Osteocyte (in vitro differentiated cells): Measurements from ENCODE around the gene C2CD5. TPM values are rescaled to one million over a fixed set of nuclear protein-coding genes. Genes with fewer than 3 reads are reported as not detected.
"Not testable (repeated sequence)": the region's sequence is repeated elsewhere in the genome, so short reads cannot be mapped to it uniquely, and the experiment has no call there.

Experiments used
- DNase-seq: peaks from one replicate; pipeline ENCODE4 v3.0.0; 2021; ENCODE audit warnings: mixed read lengths; ENCODE audit not compliant: unreplicated experiment; ENCODE audit errors: extremely low spot score
- H3K27ac Mint-ChIP-seq: one replicate; pipeline ENCODE4 v1.8.0; 2021; ENCODE audit warnings: mild to moderate bottlenecking, mixed read lengths; ENCODE audit not compliant: unreplicated experiment
- H3K27me3 Mint-ChIP-seq: one replicate; pipeline ENCODE4 v1.8.0; 2021; ENCODE audit warnings: mixed read lengths; ENCODE audit not compliant: unreplicated experiment
- H3K36me3 Mint-ChIP-seq: one replicate; pipeline ENCODE4 v1.8.0; 2021; ENCODE audit warnings: mixed read lengths; ENCODE audit not compliant: unreplicated experiment
- H3K4me1 Mint-ChIP-seq: one replicate; pipeline ENCODE4 v1.8.0; 2021; ENCODE audit warnings: mixed read lengths; ENCODE audit not compliant: unreplicated experiment
- H3K4me3 Mint-ChIP-seq: one replicate; pipeline ENCODE4 v1.8.0; 2021; ENCODE audit warnings: mild to moderate bottlenecking, moderate library complexity, mixed read lengths; ENCODE audit not compliant: unreplicated experiment
- H3K9me3 Mint-ChIP-seq: one replicate; pipeline ENCODE4 v1.8.0; 2021; ENCODE audit warnings: mixed read lengths; ENCODE audit not compliant: unreplicated experiment
- total RNA-seq: library from RNA; stranded (reverse); gene quantifications from 2 replicates; pipeline ENCODE4 v1.2.1, GENCODE V29; 2021
- TF ChIP-seq, protein P1 (sequence below): fragments of 200-600 bp; sonication (generic); IDR thresholded peaks from 2 replicates; pipeline ENCODE4 v1.5.0; 2021; ENCODE audit warnings: antibody characterized with exemption, mild to moderate bottlenecking, moderate library complexity

C2CD5 gene
- total RNA-seq, 1 donor from 2014 or later, result 38.6 TPM

GRCh38 chr12:22458298-22458937 lies 85.9 kb downstream of the C2CD5 start:
- DNase-seq, result no peak
- no peak overlapping the region for H3K27ac Mint-ChIP-seq
- no peaks in the 10 kb centered on the region for H3K4me1 Mint-ChIP-seq
- TF ChIP-seq, protein P1, sequence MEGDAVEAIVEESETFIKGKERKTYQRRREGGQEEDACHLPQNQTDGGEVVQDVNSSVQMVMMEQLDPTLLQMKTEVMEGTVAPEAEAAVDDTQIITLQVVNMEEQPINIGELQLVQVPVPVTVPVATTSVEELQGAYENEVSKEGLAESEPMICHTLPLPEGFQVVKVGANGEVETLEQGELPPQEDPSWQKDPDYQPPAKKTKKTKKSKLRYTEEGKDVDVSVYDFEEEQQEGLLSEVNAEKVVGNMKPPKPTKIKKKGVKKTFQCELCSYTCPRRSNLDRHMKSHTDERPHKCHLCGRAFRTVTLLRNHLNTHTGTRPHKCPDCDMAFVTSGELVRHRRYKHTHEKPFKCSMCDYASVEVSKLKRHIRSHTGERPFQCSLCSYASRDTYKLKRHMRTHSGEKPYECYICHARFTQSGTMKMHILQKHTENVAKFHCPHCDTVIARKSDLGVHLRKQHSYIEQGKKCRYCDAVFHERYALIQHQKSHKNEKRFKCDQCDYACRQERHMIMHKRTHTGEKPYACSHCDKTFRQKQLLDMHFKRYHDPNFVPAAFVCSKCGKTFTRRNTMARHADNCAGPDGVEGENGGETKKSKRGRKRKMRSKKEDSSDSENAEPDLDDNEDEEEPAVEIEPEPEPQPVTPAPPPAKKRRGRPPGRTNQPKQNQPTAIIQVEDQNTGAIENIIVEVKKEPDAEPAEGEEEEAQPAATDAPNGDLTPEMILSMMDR, result no peak
- no peak overlapping the region for H3K4me3 Mint-ChIP-seq
- H3K36me3 Mint-ChIP-seq, result peaks cover 12% of the 10 kb centered on the region
- no peaks in the 10 kb centered on the region for H3K27me3 Mint-ChIP-seq
- no peaks in the 10 kb centered on the region for H3K9me3 Mint-ChIP-seq

GRCh38 chr12:22457085-22457484 lies 87.3 kb downstream of the C2CD5 start:
- TF ChIP-seq, protein P1, result no peak
- no peaks in the 10 kb centered on the region for H3K9me3 Mint-ChIP-seq
- H3K27ac Mint-ChIP-seq, result no peak overlapping the region
- H3K4me3 Mint-ChIP-seq, result no peak overlapping the region
- H3K36me3 Mint-ChIP-seq, result peaks cover 12% of the 10 kb centered on the region
- H3K27me3 Mint-ChIP-seq, result no peaks in the 10 kb centered on the region
- H3K4me1 Mint-ChIP-seq, result no peaks in the 10 kb centered on the region
- no peak for DNase-seq

GRCh38 chr12:22453511-22453910 lies 90.8 kb downstream of the C2CD5 start:
- no peak overlapping the region for H3K27ac Mint-ChIP-seq
- H3K9me3 Mint-ChIP-seq, result no peaks in the 10 kb centered on the region

DNA sequence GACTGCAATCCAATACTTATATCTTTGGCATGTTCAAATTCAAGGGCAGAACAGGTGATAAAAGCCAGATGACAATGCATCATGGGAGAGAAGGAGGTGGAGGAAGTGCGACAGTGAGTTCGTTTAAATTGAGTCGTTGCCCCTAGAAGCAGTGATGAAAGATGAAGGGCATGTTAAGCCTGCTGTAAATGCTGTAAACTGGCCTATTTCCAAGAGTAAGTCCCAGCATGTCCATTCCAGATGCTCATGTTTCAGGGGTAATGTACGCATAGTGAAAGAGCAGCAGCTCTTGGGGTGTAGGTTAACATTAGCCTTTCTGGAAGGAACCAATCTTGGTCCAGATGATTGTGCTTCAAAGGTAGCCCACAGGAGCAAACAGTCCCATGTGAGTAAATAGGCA lies 97.1 kb downstream of the C2CD5 start:
- TF ChIP-seq, protein P1, result no peak
- no peaks in the 10 kb centered on the region for H3K9me3 Mint-ChIP-seq
- no peak overlapping the region for H3K27ac Mint-ChIP-seq
- no peak for DNase-seq
- peaks cover 2% of the 10 kb centered on the region for H3K27me3 Mint-ChIP-seq
- no peak overlapping the region for H3K4me3 Mint-ChIP-seq
- peaks cover 15% of the 10 kb centered on the region for H3K4me1 Mint-ChIP-seq
- H3K36me3 Mint-ChIP-seq, result peaks cover 18% of the 10 kb centered on the region

More at GRCh38 chr12:22453511-22453910, 90.8 kb downstream of the C2CD5 start:
- DNase-seq, result no peak
- TF ChIP-seq, protein P1, result no peak
- Mint-ChIP-seq H3K4me1 (no peaks in the 10 kb centered on the region), H3K4me3 (no peak overlapping the region), H3K36me3 (peaks cover 24% of the 10 kb centered on the region), H3K27me3 (no peaks in the 10 kb centered on the region)

GRCh38 chr12:22444317-22444665 lies 100.1 kb downstream of the C2CD5 start:
- not testable (repeated sequence) for H3K9me3 Mint-ChIP-seq, H3K27ac Mint-ChIP-seq, DNase-seq, H3K4me3 Mint-ChIP-seq, H3K36me3 Mint-ChIP-seq
- peaks cover 15% of the 10 kb centered on the region for H3K4me1 Mint-ChIP-seq
- peaks cover 30% of the 10 kb centered on the region for H3K27me3 Mint-ChIP-seq
